ENCODE results near the gene PPIG. TPM values are rescaled to one million over a fixed set of nuclear protein-coding genes. Genes with fewer than 3 reads are reported as not detected.

Gene PPIG
- total RNA-seq, 4 donors from 2014 or later: 30.2 to 32.5 (median 30.7) TPM

DNA sequence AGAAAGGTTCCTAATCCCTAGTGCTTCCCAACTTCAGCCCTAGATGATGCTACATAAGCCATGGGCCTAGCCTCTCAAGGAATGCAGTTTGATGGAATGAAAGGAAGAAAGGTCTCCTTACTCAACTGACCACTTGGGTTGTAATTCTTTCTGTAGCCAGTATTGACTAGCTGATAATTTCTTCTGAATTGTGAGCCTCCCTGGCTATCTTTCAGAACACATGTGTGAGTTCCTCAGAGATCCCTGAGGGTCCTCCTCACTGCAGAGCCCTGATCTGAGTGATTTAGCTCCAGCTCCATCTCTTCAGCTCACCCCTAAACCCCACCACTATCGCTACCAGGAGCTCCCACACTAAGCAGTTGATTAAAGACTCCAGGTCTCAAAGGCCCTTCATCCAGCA, 78.6 kb downstream of the PPIG start:
- DNase-seq (ENCODE audit: low spot score): no peak
- TF ChIP-seq, protein P1, sequence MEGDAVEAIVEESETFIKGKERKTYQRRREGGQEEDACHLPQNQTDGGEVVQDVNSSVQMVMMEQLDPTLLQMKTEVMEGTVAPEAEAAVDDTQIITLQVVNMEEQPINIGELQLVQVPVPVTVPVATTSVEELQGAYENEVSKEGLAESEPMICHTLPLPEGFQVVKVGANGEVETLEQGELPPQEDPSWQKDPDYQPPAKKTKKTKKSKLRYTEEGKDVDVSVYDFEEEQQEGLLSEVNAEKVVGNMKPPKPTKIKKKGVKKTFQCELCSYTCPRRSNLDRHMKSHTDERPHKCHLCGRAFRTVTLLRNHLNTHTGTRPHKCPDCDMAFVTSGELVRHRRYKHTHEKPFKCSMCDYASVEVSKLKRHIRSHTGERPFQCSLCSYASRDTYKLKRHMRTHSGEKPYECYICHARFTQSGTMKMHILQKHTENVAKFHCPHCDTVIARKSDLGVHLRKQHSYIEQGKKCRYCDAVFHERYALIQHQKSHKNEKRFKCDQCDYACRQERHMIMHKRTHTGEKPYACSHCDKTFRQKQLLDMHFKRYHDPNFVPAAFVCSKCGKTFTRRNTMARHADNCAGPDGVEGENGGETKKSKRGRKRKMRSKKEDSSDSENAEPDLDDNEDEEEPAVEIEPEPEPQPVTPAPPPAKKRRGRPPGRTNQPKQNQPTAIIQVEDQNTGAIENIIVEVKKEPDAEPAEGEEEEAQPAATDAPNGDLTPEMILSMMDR (IDR thresholded peaks at IDR 0.05): no peak
- ATAC-seq (ENCODE audit: low FRiP score): no peak

DNA sequence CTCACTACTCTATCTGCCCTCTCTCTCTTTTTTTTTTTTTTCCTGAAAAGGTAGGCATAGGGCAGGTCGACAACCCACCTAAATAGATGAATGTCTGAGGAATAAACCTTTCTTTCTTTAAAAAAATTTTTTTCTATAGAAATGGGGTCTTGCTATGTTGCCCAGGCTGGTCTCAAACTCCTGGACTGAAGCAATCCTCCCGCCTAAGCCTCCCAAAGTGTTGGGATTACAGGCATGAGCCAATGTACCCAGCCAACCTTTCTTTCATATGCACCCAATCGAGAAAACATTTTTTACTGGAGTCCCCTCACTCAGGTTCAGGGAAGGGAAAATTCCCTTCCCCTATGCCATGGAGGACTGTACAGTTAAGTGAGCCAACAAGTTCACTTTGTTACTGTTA, 79.1 kb downstream of the PPIG start:
- no peak for ATAC-seq (ENCODE audit: low FRiP score)
- no peak for DNase-seq (ENCODE audit: low spot score)
- TF ChIP-seq, protein P1 (IDR thresholded peaks at IDR 0.05): no peak

DNA sequence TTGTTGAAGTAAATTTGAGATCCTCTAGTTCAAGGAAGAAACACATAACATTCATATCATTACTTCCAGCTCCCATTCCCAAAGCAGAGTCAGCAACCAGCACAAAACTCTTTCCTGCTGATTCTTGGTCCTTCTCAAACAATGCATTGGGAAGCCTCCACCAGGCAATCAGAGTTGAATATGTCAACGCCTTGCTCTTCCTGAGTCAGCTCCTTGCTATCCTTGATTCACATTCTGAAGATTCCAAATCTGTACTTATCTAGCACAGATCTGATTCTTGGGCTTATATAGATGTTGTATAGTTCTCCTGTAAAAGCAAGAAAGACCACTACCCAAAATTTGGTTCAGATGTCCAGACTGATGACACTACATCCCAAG, 80.4 kb downstream of the PPIG start:
- TF ChIP-seq, protein P1 (IDR thresholded peaks at IDR 0.05): no peak
- DNase-seq (ENCODE audit: low spot score): no peak
- ATAC-seq (ENCODE audit: low FRiP score): no peak

DNA sequence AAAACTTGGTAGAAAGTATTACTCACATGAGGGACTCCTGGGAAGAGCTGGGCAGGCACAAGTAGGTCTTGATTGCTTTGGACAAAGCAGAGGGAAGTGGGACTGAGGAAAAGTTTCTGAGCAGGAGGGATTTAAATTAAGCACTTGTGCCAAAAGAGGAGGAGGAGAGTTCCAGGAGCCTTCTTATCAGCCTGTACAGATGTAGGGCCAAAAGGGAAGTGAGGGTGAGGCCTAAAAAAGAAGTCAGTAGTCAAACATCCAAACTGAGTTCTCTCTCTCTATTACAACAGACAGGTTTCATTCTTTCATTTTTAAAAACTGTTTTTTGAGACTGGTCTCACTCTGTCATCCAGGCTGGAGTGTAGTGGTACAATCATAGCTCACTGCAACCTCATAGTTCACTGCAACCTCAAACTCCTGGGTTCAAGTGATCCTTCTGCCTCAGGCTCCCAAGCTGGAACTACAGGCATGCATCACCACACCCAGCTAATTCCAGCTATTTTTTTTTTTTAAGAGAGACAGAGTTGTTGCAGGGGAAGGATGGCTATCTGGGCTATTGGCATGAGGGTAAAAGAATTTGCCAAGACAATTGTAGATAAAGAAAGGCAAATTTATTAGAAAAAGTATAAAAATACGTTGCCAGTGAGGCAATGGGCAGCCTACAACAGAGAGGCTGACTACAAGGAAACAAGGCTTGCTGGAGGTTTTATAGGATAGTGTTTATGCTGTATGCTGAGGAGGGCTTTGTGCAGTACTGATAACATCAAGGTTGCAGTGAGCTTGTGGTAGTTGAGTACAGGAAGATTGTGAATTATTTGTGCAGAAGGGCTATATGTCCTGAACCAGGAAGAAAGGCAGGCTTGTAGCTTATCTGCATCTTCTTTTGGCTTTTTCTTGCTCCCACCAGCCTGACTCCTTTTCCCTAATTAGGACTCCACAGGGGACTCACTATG, 81.1 kb downstream of the PPIG start:
- DNase-seq (ENCODE audit: low spot score): no peak
- ATAC-seq (ENCODE audit: low FRiP score): no peak
- TF ChIP-seq, protein P1 (IDR thresholded peaks at IDR 0.05): no peak

DNA sequence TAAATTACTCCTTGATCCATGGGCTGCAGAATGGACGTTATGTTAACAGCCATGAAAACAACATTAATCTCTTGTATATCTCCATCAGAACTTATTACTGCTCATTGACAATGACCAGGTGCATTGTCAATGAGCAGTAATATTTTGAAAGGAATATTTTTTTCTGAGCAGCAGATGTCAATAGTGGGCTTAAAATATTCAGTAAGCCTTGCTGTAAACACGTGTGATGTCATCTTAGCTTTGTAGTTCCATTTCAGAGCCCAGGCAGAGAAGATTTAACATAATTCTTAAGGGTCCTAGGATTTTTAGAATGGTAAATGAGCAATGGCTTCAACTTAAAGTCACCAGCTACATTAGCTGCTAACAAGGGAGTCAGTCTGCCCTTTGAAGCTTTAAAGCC, 83.4 kb downstream of the PPIG start:
- DNase-seq (ENCODE audit: low spot score): no peak
- ATAC-seq (ENCODE audit: low FRiP score): no peak
- TF ChIP-seq, protein P1 (IDR thresholded peaks at IDR 0.05): no peak

DNA sequence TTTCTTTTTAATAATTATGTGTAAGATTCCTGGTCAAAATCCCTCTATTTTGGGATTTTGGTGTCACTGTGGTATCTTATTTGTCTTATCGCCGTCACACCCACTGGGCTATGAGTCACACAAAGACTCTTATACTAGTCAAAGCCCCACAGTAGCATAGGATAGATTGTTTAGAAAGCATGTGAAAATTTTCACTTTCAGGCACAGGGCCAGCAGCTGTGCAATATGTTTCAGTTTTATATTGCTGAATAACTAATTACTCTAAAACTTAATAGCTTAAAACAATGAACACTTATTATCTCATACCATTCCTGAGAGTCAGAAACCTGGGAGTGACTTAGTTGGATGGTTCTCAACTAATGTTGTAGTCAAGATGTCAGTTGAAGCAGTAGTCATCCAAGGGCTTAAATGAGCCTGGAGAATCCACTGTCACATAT, 86.1 kb downstream of the PPIG start:
- TF ChIP-seq, protein P1 (IDR thresholded peaks at IDR 0.05): no peak

DNA sequence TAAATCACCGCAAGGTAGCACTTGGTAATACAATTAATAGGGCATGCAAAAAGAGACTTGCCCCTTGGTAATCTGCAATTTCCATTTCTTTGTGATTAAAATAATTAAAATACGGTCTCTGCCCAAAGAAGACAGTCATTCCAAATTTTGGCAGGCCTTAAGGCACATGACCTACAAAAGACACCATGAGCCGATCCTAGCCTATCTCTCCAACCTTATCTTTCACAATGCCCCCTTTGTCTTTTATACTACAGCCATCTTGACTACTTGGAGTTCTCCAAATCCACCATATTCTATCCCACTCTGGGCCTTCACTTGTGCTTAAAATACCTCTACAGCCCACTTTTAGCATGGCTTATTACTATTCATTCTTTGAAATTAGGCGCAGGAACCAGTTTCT, 86.8 kb downstream of the PPIG start:
- ATAC-seq (ENCODE audit: low FRiP score) (no peak), DNase-seq (ENCODE audit: low spot score) (no peak)
- TF ChIP-seq, protein P1 (IDR thresholded peaks at IDR 0.05): no peak

More for the DNA sequence above, 86.1 kb downstream of the PPIG start:
- DNase-seq (ENCODE audit: low spot score) (no peak), ATAC-seq (ENCODE audit: low FRiP score) (no peak)

Measured in omental fat pad (tissue), 4 donors.